Measurements from ENCODE around the gene MAFF.
"Not testable (repeated sequence)": the region's sequence is repeated elsewhere in the genome, so short reads cannot be mapped to it uniquely, and the experiment has no call there.

The MAFF gene

DNA sequence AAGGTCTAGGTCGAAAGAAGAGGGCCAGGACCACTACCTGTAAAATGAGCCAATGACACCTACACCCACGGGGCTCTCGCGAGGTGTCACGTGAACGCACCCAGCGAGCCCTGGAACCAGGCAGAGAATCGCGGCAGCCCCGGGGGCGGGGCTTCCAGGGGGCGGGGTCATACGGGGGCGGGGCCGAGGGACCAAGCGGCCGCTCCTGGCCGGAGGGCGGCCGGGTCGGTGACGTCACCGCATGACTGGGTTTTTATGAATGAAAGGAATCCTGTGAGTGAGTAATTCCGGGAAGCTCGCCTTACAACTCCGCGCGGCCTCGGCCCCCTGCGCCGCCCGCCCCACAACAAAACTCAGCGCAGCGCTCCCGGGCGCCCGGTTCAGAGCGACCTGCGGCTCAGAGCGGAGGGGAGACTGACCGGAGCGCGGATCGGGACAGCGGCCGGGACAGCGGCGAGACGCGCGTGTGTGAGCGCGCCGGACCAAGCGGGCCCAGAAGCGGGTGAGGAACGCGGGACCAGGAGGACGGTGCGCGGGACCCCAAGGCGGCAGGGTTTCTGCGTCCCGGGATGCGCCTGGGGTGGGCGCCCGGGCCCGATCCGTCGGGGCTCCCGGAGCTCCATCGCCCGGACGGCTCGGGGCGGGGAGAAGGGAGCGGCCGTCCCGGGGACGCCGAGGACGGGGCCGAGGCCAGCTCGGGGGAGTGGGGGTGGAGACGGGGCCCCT lies at the start of gene MAFF:
MAFF (plus strand) TSS at position 284 of the 726 bp plus-strand sequence. CDS start 11,860 bp downstream, outside the sequence.
- DNase-seq, result peak; percentile 88

- DNase-seq, result no peak
These were observed 47.8 kb upstream of the MAFF start for GRCh38 chr22:38153821-38154562.

GRCh38 chr22:38154563-38154915 lies 47.3 kb upstream of the MAFF start:
- not testable (repeated sequence) for DNase-seq

GRCh38 chr22:38155703-38156102 lies 46.1 kb upstream of the MAFF start:
- no peak for DNase-seq

- no peak for DNase-seq
These were observed 38.6 kb upstream of the MAFF start for GRCh38 chr22:38162881-38163843.

- DNase-seq, result no peak
These were observed 37.8 kb upstream of the MAFF start for GRCh38 chr22:38163844-38164550.

- DNase-seq, result no peak
These were observed 37.3 kb upstream of the MAFF start for GRCh38 chr22:38164551-38164918.

- DNase-seq, result no peak
These were observed 35.7 kb upstream of the MAFF start for GRCh38 chr22:38165922-38166593.

DNA sequence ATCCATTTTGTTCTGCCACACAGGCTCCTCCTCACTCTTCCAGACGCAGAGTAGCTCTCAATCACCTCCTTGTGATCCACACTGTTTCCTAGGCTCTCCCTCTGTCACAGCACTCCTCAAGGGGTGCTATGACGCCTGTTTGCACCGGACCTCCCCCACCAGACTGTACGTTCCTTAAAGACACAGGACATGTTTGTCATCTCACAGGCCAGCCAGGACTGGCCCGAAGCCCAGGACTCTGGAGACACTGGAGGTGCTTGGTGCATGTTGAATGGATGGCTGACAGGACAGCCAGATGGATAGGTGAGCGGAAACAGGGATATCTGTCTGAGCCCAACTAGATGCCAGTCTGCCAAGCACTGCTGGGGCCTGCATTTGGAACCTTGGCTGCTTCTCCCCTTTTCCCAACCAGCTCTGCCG lies 33.8 kb upstream of the MAFF start:
- no peak for DNase-seq

DNA sequence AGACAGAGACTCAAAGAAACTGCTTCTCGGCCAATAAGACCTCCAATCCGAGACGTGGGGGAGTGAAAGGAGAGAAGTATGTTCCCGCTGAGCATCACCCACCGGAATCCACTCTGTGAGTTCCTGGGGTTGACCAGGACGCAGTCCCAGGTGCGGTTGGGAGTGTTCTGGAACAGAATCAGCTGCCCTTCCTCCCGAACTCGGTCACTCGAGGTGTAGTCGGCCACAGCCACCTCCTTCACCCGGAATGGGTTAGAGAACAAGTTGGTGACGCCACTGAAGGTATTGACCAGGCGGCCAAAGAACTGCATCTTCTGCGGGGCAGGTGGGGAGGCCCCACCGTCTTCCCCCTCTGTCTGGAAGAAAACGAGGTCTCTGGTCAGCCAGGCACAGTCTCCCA lies 32.7 kb upstream of the MAFF start:
- DNase-seq, result no peak

DNA sequence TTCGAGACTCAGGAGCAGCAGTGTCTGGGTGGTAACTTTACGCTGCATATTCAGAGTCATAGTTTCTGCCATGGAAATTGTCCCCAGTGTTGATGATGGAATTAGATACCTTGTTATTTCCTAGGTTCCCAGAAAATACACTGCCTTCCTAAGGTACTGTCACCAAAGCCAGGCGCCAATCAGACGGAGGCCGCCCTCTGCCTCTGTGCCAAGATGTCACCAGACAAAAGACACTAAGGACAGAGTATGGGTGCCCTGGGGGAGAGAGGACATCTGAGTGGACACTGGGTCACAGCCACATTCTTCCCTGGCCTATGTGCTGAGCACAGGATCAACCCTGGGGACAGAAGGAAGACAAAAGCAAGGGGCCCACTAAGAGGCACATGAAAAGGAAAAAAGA lies 31.3 kb upstream of the MAFF start:
- DNase-seq, result no peak

- no peak for DNase-seq
These were observed 29.6 kb upstream of the MAFF start for GRCh38 chr22:38171927-38172831.

GRCh38 chr22:38172832-38173640 lies 28.8 kb upstream of the MAFF start:
- no peak for DNase-seq

DNA sequence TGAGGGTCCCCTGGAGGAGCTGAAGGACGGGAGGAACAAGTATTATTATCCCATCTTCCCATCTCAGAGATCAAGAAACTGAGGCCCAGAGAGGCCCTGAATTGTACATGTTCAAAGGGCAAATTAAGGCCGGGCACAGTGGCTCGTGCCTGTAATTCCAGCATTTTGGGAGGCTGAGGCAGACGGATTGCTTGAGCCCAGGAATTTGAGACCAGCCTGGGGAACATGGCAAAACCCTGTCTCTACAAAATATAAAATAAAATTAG lies 28.2 kb upstream of the MAFF start:
- DNase-seq, result no peak

- DNase-seq, result no peak
These were observed 27.2 kb upstream of the MAFF start for GRCh38 chr22:38174626-38175025.

DNA sequence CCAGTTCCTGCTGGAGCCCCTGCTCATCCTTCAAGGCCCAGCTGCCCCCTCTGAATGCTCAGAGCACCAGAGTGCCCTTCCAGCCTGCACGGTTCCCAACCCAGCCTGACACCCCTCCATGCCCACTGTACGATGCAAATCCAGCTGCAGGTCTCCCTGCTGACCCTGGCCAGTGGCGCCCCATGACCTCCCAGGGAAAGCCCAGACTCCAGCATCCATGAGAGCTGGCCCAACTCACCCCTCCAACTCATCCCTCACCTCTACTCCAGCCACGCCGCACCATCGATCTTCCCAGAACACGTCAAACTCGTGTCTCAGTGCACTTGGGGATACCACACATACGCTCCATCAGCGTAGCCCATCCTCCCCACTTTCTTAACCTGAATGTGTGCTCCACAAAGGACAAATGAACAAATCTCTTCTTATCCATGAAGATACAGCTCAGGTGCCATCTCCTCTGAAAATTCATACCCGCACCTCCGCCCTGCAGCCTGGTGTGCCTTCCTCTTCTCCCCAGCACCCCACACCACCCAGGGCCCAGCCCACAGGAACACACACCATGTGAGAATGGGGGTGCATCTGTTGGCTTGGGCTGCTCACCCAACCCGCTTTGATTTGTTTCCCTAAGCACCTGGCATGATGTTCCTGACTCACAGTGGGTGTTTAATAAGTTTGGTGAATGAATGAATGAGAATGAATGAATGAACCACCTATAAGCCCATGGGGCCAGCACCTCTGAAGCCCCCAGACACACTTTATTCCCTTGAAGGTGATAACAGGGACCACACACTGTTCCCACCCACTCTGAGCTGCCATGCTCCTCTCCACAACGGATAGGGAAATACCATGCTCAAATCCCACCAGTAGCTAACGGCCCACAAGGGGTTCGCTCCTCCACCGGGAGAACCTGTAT lies 26.3 kb upstream of the MAFF start:
- DNase-seq, result no peak

DNA sequence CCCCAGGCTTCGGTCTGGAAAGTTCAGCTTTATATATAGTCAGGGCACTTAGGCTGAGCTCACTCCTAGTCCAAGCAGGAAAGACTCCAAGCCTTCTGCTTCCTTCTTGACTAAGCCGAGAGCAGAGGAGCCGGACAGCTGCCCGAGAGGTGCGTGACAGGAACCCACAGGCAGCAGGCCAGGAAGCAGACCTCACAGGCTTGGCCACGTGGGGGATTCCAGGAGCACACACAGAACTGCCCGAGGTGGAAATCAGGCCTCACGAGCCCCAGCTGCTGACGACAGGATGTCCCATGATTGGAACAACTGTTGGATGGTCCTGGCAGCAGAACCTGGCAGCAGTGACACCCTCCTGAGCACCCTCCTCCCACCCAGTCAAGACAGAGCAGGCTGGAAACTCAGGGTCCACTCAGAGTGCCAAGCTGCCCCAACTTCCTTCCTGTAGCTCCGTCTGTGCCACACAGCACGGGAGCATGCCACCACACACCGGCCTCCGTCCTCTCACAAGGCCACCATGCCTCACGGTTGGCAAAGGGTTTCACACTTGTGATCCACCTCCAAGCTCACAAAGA lies 25.5 kb upstream of the MAFF start:
- DNase-seq, result peak; percentile 58

- DNase-seq, result no peak
These were observed 24.8 kb upstream of the MAFF start for GRCh38 chr22:38177044-38177443.

GRCh38 chr22:38177571-38177925 lies 24.2 kb upstream of the MAFF start:
- DNase-seq, result not testable (repeated sequence)

Data from activated CD4-positive, CD25-positive, alpha-beta regulatory T cell treated with anti-CD3 and anti-CD28 coated beads, Interleukin-2, amount 50 U/mL, for 72 hours (primary cell).